HG03095 (cell line): ENCODE results near the gene PTPN9.
"Not testable (repeated sequence)": the region's sequence is repeated elsewhere in the genome, so short reads cannot be mapped to it uniquely, and the experiment has no call there.

ENCODE experiments used
- ATAC-seq: cut with Tn5 transposase; IDR thresholded peaks from one replicate; pipeline ENCODE4 v1.9.1; 2021; ENCODE audit warnings: moderate library complexity; ENCODE audit not compliant: unreplicated experiment

PTPN9 gene

DNA sequence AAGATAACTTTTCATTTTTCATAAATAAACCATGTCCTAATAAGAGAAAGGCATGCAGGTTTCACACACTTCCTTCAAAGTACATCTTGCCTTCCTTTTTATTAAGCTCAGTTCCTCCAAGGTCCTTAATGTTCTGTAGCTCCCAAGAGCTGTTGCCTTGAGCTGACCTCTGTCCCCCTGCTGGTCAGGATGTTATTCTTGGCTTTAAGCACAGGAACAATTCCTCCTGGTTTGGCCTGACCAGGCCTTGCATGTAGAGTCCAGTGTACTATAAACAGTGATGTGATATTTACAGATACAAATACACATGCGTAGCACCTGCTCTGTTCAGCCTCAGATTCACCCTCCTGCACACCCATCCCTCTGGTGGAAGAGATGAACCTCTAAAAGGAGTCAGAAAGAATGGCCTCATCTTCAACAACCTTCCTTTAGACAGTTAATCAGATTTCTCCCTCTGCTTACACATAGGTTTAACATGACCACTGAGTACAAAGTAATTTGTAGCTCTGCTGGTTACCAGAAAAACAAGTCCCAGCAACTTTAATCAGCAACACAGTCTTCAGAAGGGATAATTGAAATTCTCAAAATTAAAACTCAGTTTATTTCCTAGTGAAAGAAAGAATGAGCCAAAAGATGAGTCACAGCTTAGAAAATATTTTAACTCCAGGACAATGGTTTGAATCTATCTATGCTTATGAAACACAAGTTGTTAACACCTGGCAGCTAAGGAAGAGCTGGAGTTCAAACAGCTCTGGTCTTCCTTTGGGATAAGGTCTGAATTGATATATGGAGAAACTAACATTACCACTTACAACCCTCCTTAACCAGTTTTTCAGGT lies 46.5 kb downstream of the PTPN9 start:
- ATAC-seq, result no peak

- no peak for ATAC-seq
Observed at GRCh38 chr15:75531041-75531450, 48.1 kb downstream of the PTPN9 start.

DNA sequence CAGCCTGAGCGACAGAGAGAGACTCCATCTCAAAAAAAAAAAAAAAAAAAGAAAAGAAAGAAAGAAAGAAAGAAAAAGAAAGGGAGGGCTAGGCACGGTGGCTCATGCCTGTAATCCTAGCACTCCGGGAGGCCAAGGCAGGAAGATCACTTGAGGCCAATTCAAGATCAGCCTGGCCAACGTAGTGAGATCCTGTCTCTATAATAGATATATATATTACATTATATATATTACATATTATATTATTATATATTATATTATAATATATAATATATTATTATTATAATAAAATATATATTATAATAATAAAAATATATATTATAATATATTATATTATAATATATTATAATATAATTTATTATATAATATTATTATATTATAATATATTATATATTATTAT lies 48.9 kb downstream of the PTPN9 start:
- no peak for ATAC-seq

DNA sequence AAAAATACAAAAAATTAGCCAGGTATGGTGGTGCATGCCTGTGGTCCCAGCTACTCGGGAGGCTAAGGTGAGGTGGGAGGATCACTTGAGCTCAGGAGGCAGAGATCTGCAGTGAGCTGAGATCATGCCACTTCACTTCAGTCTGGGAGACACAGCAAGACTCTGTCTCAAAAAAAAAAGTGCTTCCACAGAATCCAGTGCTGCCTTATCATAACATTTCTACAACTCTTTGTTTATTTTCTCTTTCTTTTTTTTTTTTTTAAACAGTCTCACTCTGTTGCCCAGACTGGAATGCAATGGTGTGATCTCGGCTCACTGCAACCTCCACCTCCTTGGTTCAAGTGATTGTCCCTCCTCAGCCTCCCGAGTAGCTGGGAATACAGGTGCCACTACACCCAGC lies 53.4 kb downstream of the PTPN9 start:
- not testable (repeated sequence) for ATAC-seq

- ATAC-seq, result no peak
Observed at GRCh38 chr15:75523011-75523410, 56.1 kb downstream of the PTPN9 start.

DNA sequence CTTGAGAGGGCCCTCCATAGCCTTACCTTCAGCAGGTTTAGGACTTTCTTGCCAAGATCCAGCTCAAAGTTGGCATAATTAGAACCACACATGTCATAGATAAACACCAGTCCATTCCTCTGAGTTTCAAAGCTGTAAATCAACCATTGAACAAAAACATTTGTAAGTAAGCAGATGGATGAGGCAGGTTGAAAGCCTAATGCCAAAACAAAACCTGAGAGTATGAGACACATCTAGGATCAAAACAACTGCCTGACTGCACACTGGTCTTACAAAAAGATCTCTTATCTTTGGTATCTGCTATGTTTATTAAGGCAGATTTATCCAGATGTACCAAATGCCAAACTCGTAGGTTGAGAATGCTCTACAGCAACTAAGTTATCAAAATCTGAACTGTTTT lies 61.9 kb downstream of the PTPN9 start:
- ATAC-seq, result no peak

GRCh38 chr15:75508840-75509532 lies 70.1 kb downstream of the PTPN9 start:
- no peak for ATAC-seq

DNA sequence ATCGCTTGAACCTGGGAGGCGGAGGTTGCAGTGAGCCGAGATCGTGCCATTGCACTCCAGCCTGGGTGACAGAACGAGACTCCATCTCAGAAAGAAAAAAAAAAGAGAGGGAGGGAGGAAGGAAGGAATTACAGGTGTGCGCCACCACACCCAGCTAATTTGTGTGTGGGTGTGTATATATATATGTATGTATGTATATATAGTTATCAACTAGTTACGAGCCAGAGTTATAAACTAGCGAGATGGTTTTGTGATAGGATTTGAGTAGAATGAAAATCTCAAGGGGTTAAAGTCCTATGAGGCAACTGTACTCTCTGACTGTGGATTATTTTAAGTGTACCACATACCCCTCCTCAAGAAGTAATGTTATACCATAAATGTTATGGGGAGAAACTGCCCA lies 76.8 kb downstream of the PTPN9 start:
- ATAC-seq, result no peak

DNA sequence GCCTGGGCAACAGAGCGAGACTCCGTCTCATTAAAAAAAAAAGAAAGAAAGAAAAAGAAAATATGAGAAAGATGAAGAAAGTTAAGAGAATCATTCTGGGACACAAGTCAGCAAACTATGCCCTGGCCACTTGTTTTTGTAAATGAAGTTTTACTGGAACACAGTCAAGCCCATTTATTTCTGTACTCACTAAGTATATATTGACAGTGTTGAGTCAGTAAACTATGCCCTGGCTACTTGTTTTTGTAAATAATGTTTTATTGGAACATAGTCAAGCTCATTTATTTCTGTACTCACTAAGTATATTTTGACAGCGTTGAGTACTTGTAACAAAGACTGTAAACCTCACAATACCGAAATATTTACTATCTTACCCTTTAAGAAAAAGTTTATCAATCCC lies 85.4 kb downstream of the PTPN9 start:
- ATAC-seq, result no peak

- ATAC-seq, result no peak
Observed at GRCh38 chr15:75483961-75484360, 95.2 kb downstream of the PTPN9 start.

- ATAC-seq, result not testable (repeated sequence)
Observed at GRCh38 chr15:75483556-75483955, 95.6 kb downstream of the PTPN9 start.

GRCh38 chr15:75483106-75483505 lies 96.0 kb downstream of the PTPN9 start:
- no peak for ATAC-seq

GRCh38 chr15:75480463-75480862 lies 98.7 kb downstream of the PTPN9 start:
- ATAC-seq, result not testable (repeated sequence)

GRCh38 chr15:75479670-75480069 lies 99.4 kb downstream of the PTPN9 start:
- no peak for ATAC-seq

DNA sequence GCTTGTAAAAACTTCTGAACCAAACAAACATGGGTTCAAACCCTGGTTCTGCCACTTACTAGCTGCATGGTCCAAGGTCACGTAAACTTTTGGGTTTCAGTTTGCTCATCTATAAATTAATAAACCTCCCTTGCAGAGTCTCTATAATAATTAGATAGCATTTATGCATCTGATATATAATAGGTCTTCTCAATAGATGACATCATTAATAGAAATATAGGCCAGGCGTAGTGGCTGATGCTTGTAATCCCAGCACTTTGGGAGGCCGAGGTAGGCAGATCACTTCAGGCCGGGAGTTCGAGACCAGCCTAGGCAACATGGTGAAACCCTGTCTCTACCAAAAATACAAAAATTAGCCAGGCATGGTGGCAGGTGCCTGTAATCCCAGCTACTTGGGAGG lies 102.0 kb downstream of the PTPN9 start:
- ATAC-seq, result not testable (repeated sequence)

- ATAC-seq, result no peak
Observed at GRCh38 chr15:75468913-75469598, 110.1 kb downstream of the PTPN9 start.

DNA sequence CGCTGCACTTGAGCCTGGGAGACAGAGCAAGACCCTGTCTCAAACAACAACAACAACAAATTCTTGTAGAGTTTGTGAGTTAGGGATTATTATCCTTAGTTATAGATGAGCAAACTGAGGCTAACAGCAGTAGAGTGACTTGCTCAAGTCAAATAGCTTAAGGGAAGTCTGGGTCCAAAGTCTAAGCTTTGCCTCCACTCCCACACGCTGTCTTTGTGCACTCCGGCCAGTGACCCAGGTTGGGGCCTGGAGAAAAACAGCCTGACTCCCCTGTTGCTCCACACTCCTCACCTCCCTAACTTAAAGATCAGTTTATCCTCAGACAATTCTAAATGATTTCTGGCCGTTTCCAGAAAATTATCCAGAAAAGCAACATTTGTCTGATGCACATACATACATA lies 118.5 kb downstream of the PTPN9 start:
- ATAC-seq, result no peak

DNA sequence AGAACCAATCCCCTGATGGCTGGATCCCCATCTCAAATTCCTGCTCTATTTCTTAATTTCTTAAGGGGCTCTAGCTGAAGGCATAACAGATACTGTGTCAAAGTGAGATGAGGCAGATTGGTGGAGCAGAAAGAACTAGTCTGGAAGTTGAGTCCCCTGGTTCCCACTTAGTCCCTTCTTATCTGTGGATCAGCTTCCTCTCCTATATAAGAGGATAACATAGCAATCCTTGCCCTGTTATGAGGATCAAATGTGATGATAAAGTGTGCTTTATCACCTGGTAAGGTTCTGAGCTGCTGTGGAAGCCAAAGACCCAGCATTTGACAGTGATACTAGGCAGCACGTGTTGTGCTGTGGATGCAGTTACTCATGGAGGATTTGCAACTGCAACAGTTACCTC lies 119.5 kb downstream of the PTPN9 start:
- ATAC-seq, result no peak

- no peak for ATAC-seq
Observed at GRCh38 chr15:75456710-75457109, 122.4 kb downstream of the PTPN9 start.

DNA sequence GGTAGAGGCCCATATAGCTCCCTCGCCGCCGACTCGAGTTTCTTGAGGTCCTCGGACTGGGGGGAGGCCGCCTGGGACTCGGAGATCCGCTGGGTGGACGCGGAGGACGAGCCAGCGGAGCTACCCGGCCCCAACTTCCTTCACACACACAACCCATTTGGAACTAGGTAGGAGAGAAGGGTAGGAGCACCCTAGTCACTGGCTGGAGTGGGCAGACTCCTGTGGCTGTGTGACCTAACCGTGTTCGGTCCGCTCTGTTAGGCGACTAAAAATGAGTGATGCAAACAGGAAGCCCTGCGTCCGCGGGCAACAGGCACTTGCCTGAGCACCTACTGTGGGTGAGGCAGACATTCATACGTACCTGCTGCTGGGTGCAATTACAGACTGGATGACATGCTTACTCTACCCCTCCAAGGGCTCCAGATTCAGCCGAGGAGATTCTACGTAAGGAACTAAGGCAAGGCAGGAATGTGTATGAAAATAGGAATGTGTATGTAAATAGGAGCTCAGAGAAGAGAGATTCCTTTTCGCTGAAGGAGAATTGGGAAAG lies 123.1 kb downstream of the PTPN9 start:
- ATAC-seq, result no peak

GRCh38 chr15:75455424-75455981 lies 123.6 kb downstream of the PTPN9 start:
- no peak for ATAC-seq
